Measurements from ENCODE around the gene CLSTN2.

The CLSTN2 gene

DNA sequence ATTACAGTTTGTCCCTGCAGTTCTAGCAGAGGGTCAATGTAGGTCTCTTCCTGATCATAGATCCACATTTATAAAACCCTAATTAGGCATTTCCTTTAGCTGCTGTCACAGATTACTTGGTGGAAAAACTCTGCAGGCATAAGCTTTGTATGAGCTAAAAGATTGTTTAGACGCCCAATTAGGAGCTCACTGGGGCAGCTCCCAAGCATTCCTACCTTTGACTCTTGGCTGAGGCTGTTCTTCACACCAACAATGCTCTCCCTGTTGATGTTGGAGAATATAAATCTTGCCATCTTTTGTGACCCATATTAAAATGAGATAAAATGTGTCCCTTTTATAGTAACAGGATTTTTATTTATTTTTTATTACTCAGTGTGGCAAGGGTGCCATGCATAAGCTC is 594.6 kb downstream of the CLSTN2 start:
- Histone ChIP-seq H3K27ac (ENCODE audit: low read length) (no peak overlapping the region), H3K79me2 (ENCODE audit: low read length) (no peaks in the 10 kb centered on the region), H3K9me2 (replicated peaks; ENCODE audit: insufficient read depth, low read length) (no peaks in the 10 kb centered on the region), H3K27me3 (replicated peaks; ENCODE audit: insufficient read depth, low read length) (no peaks in the 10 kb centered on the region), H3K4me3 (ENCODE audit: low read length) (no peak overlapping the region), H3K9ac (ENCODE audit: low read length) (no peak overlapping the region), H3K36me3 (replicated peaks; ENCODE audit: insufficient read depth, low read length) (no peaks in the 10 kb centered on the region), H4K20me1 (ENCODE audit: insufficient read depth, low read length) (no peaks in the 10 kb centered on the region), H2AFZ (ENCODE audit: low read length) (no peak overlapping the region), H3K4me2 (ENCODE audit: low read depth, low read length) (no peak overlapping the region), H3K9me3 (replicated peaks; ENCODE audit: insufficient read depth, low read length) (no peaks in the 10 kb centered on the region), H3K4me1 (ENCODE audit: low read length) (no peaks in the 10 kb centered on the region), H3F3A (ENCODE audit: insufficient read depth, low read length) (no peaks in the 10 kb centered on the region)
- no peak for TF ChIP-seq EZH2phosphoT487 (IDR thresholded peaks at IDR 0.05; ENCODE audit: low read length)
- TF ChIP-seq EZH2 (optimal IDR thresholded peaks at IDR 0.05; ENCODE audit: low read depth, low read length) = no peak
- TF ChIP-seq, protein P1, sequence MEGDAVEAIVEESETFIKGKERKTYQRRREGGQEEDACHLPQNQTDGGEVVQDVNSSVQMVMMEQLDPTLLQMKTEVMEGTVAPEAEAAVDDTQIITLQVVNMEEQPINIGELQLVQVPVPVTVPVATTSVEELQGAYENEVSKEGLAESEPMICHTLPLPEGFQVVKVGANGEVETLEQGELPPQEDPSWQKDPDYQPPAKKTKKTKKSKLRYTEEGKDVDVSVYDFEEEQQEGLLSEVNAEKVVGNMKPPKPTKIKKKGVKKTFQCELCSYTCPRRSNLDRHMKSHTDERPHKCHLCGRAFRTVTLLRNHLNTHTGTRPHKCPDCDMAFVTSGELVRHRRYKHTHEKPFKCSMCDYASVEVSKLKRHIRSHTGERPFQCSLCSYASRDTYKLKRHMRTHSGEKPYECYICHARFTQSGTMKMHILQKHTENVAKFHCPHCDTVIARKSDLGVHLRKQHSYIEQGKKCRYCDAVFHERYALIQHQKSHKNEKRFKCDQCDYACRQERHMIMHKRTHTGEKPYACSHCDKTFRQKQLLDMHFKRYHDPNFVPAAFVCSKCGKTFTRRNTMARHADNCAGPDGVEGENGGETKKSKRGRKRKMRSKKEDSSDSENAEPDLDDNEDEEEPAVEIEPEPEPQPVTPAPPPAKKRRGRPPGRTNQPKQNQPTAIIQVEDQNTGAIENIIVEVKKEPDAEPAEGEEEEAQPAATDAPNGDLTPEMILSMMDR (IDR thresholded peaks at IDR 0.05; ENCODE audit: low read length) = no peak
- DNase-seq = no peak

DNA sequence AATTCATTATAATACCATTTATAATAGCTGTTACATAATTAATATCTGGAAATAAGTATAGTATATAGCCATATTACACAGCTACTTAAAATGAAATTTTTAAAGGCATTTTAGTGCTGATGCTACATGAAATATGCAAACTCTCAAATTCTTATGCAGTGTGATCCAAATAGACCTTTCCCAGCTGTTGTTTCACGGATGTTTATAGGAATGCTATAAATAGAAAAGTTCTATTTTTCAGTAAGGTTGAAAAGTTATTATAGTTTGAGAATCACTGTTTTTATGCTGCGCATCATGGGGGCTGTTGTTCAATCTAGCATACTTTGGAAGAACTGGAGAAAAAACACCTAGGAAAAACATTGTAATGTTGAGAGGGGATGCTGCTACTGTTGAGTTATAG is 595.1 kb downstream of the CLSTN2 start:
- Histone ChIP-seq H3K27me3 (replicated peaks; ENCODE audit: insufficient read depth, low read length) (no peaks in the 10 kb centered on the region), H3K9me3 (replicated peaks; ENCODE audit: insufficient read depth, low read length) (no peaks in the 10 kb centered on the region), H3K9ac (ENCODE audit: low read length) (no peak overlapping the region), H3K79me2 (ENCODE audit: low read length) (no peaks in the 10 kb centered on the region), H3K4me2 (ENCODE audit: low read depth, low read length) (no peak overlapping the region), H3K4me3 (ENCODE audit: low read length) (no peak overlapping the region), H4K20me1 (ENCODE audit: insufficient read depth, low read length) (no peaks in the 10 kb centered on the region), H3K36me3 (replicated peaks; ENCODE audit: insufficient read depth, low read length) (no peaks in the 10 kb centered on the region), H3K27ac (ENCODE audit: low read length) (no peak overlapping the region), H3K4me1 (ENCODE audit: low read length) (no peaks in the 10 kb centered on the region), H3K9me2 (replicated peaks; ENCODE audit: insufficient read depth, low read length) (no peaks in the 10 kb centered on the region), H2AFZ (ENCODE audit: low read length) (no peak overlapping the region), H3F3A (ENCODE audit: insufficient read depth, low read length) (no peaks in the 10 kb centered on the region)
- TF ChIP-seq, protein P1 (IDR thresholded peaks at IDR 0.05; ENCODE audit: low read length) = no peak
- TF ChIP-seq EZH2 (optimal IDR thresholded peaks at IDR 0.05; ENCODE audit: low read depth, low read length) (no peak), EZH2phosphoT487 (IDR thresholded peaks at IDR 0.05; ENCODE audit: low read length) (no peak)
- no peak for DNase-seq

DNA sequence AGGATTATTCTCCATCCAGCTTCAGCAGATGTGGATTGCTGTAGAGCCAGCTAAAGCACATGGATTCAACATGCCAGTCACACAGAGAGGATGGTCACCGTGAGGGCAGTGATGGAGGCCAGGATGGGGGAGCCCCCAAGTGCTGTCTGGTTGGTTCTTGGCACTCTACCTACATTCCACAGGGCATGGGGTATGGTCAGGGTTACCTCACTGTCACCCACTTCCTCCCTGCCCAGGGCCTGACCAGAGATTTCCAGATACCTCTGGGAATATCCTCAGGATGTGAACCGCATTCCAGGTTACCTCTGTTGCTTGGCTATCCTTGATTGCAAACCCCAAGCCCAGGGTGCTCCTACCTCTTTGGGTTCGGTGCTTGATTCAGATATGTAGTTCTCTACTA is 595.6 kb downstream of the CLSTN2 start:
- H2AFZ ChIP-seq (ENCODE audit: low read length) = no peak overlapping the region
- H3K9me3 ChIP-seq (replicated peaks; ENCODE audit: insufficient read depth, low read length) = no peaks in the 10 kb centered on the region
- no peaks in the 10 kb centered on the region for H3K4me1 ChIP-seq (ENCODE audit: low read length)
- no peak overlapping the region for H3K9ac ChIP-seq (ENCODE audit: low read length)
- H3K27ac ChIP-seq (ENCODE audit: low read length) = no peak overlapping the region
- no peaks in the 10 kb centered on the region for H3K79me2 ChIP-seq (ENCODE audit: low read length)
- H3F3A ChIP-seq (ENCODE audit: insufficient read depth, low read length) = no peaks in the 10 kb centered on the region
- no peaks in the 10 kb centered on the region for H3K27me3 ChIP-seq (replicated peaks; ENCODE audit: insufficient read depth, low read length)
- no peaks in the 10 kb centered on the region for H3K9me2 ChIP-seq (replicated peaks; ENCODE audit: insufficient read depth, low read length)
- no peak overlapping the region for H3K4me2 ChIP-seq (ENCODE audit: low read depth, low read length)
- H3K36me3 ChIP-seq (replicated peaks; ENCODE audit: insufficient read depth, low read length) = no peaks in the 10 kb centered on the region
- DNase-seq = no peak
- no peak for TF ChIP-seq EZH2 (optimal IDR thresholded peaks at IDR 0.05; ENCODE audit: low read depth, low read length)
- TF ChIP-seq, protein P1 (IDR thresholded peaks at IDR 0.05; ENCODE audit: low read length) = no peak
- TF ChIP-seq EZH2phosphoT487 (IDR thresholded peaks at IDR 0.05; ENCODE audit: low read length) = no peak
- H4K20me1 ChIP-seq (ENCODE audit: insufficient read depth, low read length) = no peaks in the 10 kb centered on the region
- H3K4me3 ChIP-seq (ENCODE audit: low read length) = no peak overlapping the region

All from MM.1S (cell line).